H1 (cell line): Measurements from ENCODE around the gene STARD7. TPM values are rescaled to one million over a fixed set of nuclear protein-coding genes. Genes with fewer than 3 reads are reported as not detected.

Experiments
- CTCF ChIA-PET: fragments of 300-600 bp; sonication (Branson Sonifier 250); formaldehyde crosslinking; loops from one replicate; lab custom pipeline; 2021; ENCODE audit not compliant: partially characterized antibody; lab: Charles Lee
- POLR2A ChIA-PET: fragments of 300-600 bp; sonication (Branson Sonifier 250); formaldehyde crosslinking; loops from one replicate; lab custom pipeline; 2021; ENCODE audit warnings: inconsistent platforms; ENCODE audit not compliant: partially characterized antibody; lab: Charles Lee
- DNase-seq, 2 experiments: peaks; one replicate each; pipeline versions ENCODE4 v3.0.0 to v3.0.0-alpha.2; 2010 to 2022; ENCODE audit warnings: low spot score in 2 of 2, low read depth in 1 of 2, mixed read lengths in 1 of 2
- FAIRE-seq: peaks from 2 replicates; lab custom pipeline; 2011; peaks lifted over from hg19 to GRCh38; lab: Jason Lieb, UNC
- H2AFZ ChIP-seq: 2 replicates; pipeline ENCODE4 v1.8.1; 2012; ENCODE audit warnings: low read length, inconsistent platforms
- H2AK5ac ChIP-seq: 2 replicates; pipeline ENCODE4 v1.6.1; 2013; ENCODE audit warnings: low read depth, low read length
- H2BK120ac ChIP-seq: replicated peaks from 2 replicates; pipeline ENCODE3; 2013; ENCODE audit warnings: low read depth, low read length, inconsistent platforms
- H2BK12ac ChIP-seq: 2 replicates; pipeline ENCODE4 v1.6.1; 2013; ENCODE audit warnings: low read depth, low read length
- H2BK15ac ChIP-seq: 2 replicates; pipeline ENCODE4 v1.6.1; 2013; ENCODE audit warnings: low read length
- H2BK20ac ChIP-seq: 2 replicates; pipeline ENCODE4 v1.6.1; 2013; ENCODE audit warnings: low read length
- H2BK5ac ChIP-seq: 2 replicates; pipeline ENCODE4 v1.6.1; 2013; ENCODE audit warnings: low read depth, low read length
- H3K14ac ChIP-seq: 2 replicates; pipeline ENCODE4 v1.6.1; 2013; ENCODE audit warnings: inconsistent platforms; ENCODE audit not compliant: insufficient read length
- H3K18ac ChIP-seq: 2 replicates; pipeline ENCODE4 v1.6.1; 2013; ENCODE audit warnings: low read length; ENCODE audit errors: extremely low read depth
- H3K23ac ChIP-seq: 2 replicates; pipeline ENCODE4 v1.6.1; 2013; ENCODE audit warnings: inconsistent platforms; ENCODE audit not compliant: insufficient read length
- H3K23me2 ChIP-seq: 2 replicates; pipeline ENCODE4 v1.6.1; 2013; ENCODE audit warnings: low read depth, low read length
- H3K27ac ChIP-seq: 2 replicates; pipeline ENCODE4 v1.6.1; 2011; ENCODE audit warnings: low read depth, low read length, inconsistent platforms
- H3K27me3 ChIP-seq, 4 experiments: replicated peaks in 1 of 4; 1 replicate in 1 of 4; 2 replicates in 3 of 4; pipeline versions ENCODE4 v1.6.1 to v1.8.1; 2011 to 2013; ENCODE audit warnings: low read length in 3 of 4, mild to moderate bottlenecking in 3 of 4, inconsistent platforms in 2 of 4, mixed read lengths in 2 of 4, moderate library complexity in 1 of 4; ENCODE audit not compliant: control insufficient read depth in 3 of 4, insufficient read depth in 3 of 4; ENCODE audit errors: extremely low read depth in 1 of 4
- H3K36me3 ChIP-seq, 4 experiments: 2 replicates each; pipeline versions ENCODE4 v1.6.1 to v1.8.1; 2011 to 2013; ENCODE audit warnings: mild to moderate bottlenecking in 4 of 4, low read length in 3 of 4, moderate library complexity in 2 of 4, control low read depth in 1 of 4, inconsistent platforms in 1 of 4; ENCODE audit not compliant: insufficient read depth in 4 of 4, control insufficient read depth in 2 of 4
- H3K4ac ChIP-seq: replicated peaks from 2 replicates; pipeline ENCODE3; 2013; ENCODE audit warnings: low read length, low read depth, mixed read lengths, inconsistent platforms; ENCODE audit not compliant: insufficient read length
- H3K4me1 ChIP-seq, 4 experiments: replicated peaks in 1 of 4; 1 replicate in 1 of 4; 2 replicates in 3 of 4; pipeline versions ENCODE4 v1.6.1 to v1.8.1; 2011 to 2013; ENCODE audit warnings: low read length in 3 of 4, inconsistent platforms in 2 of 4, mixed read lengths in 1 of 4; ENCODE audit not compliant: insufficient read depth in 4 of 4, control insufficient read depth in 3 of 4
- H3K4me2 ChIP-seq, 2 experiments: 2 replicates each; pipeline versions ENCODE4 v1.6.1 to v1.8.1; 2011 to 2013; ENCODE audit warnings: low read depth in 2 of 2, low read length in 2 of 2, control low read depth in 1 of 2, inconsistent platforms in 1 of 2, mild to moderate bottlenecking in 1 of 2; ENCODE audit not compliant: insufficient read depth in 1 of 2
- H3K4me3 ChIP-seq, 4 experiments: fragments of 200-600, 300-600 bp in 1 of 4; sonication (generic), shearing (Covaris generic), sonication (Bioruptor Twin) in 1 of 4; 2 replicates each; pipeline versions ENCODE4 v1.5.1 to v1.8.1; 2011 to 2016; ENCODE audit warnings: low read length in 4 of 4, low read depth in 3 of 4, control low read depth in 2 of 4, inconsistent platforms in 2 of 4, mild to moderate bottlenecking in 2 of 4, mixed read lengths in 1 of 4, moderate library complexity in 1 of 4; ENCODE audit not compliant: insufficient read depth in 2 of 4; ENCODE audit errors: extremely low read depth in 1 of 4
- H3K56ac ChIP-seq: replicated peaks from 2 replicates; pipeline ENCODE3; 2013; ENCODE audit warnings: low read depth, mild to moderate bottlenecking, mixed read lengths, low read length, inconsistent platforms; ENCODE audit not compliant: insufficient read length
- H3K79me1 ChIP-seq: 2 replicates; pipeline ENCODE4 v1.6.1; 2013; ENCODE audit warnings: low read depth, low read length, control low read depth
- H3K79me2 ChIP-seq, 2 experiments: 2 replicates each; pipeline versions ENCODE4 v1.6.1 to v1.8.1; 2012 to 2013; ENCODE audit warnings: low read length in 2 of 2, mild to moderate bottlenecking in 2 of 2, inconsistent platforms in 1 of 2; ENCODE audit not compliant: insufficient read depth in 2 of 2, control insufficient read depth in 1 of 2
- H3K9ac ChIP-seq, 4 experiments: replicated peaks in 1 of 4; 1 replicate in 1 of 4; 2 replicates in 3 of 4; pipeline versions ENCODE4 v1.6.1 to v1.8.1; 2011 to 2013; ENCODE audit warnings: low read depth in 3 of 4, low read length in 3 of 4, control low read depth in 2 of 4, mild to moderate bottlenecking in 2 of 4, moderate library complexity in 2 of 4, inconsistent platforms in 1 of 4; ENCODE audit errors: extremely low read depth in 1 of 4
- H3K9me3 ChIP-seq, 2 experiments: 2 replicates each; pipeline versions ENCODE4 v1.6.1 to v1.8.1; 2012 to 2013; ENCODE audit warnings: mild to moderate bottlenecking in 2 of 2, moderate library complexity in 2 of 2, control low read depth in 1 of 2, inconsistent platforms in 1 of 2, low read depth in 1 of 2, low read length in 1 of 2, mixed read lengths in 1 of 2; ENCODE audit not compliant: insufficient read depth in 2 of 2
- H4K20me1 ChIP-seq, 2 experiments: replicated peaks in 1 of 2; 2 replicates each; pipeline versions ENCODE3 to v1.8.1; 2011 to 2013; ENCODE audit warnings: inconsistent platforms in 2 of 2, low read length in 2 of 2, mild to moderate bottlenecking in 1 of 2; ENCODE audit not compliant: insufficient read depth in 2 of 2, control insufficient read depth in 1 of 2
- H4K5ac ChIP-seq: 2 replicates; pipeline ENCODE4 v1.6.1; 2013; ENCODE audit warnings: low read length, low read depth, mixed read lengths, inconsistent platforms; ENCODE audit not compliant: insufficient read length
- H4K8ac ChIP-seq: 2 replicates; pipeline ENCODE4 v1.8.0; 2013; ENCODE audit warnings: mild to moderate bottlenecking, moderate library complexity, low read length, inconsistent platforms; ENCODE audit not compliant: insufficient read depth; ENCODE audit errors: extremely low read depth
- H4K91ac ChIP-seq: replicated peaks from 2 replicates; pipeline ENCODE3; 2013; ENCODE audit warnings: low read length, mixed read lengths, inconsistent platforms; ENCODE audit not compliant: insufficient read length
- ASH2L ChIP-seq: fragments of 200-600, 300-600 bp; sonication (generic); IDR thresholded peaks from one replicate; pipeline ENCODE4 v1.7.1; 2017; ENCODE audit warnings: low read length
- BACH1 ChIP-seq: IDR thresholded peaks from 2 replicates; pipeline ENCODE4 v1.6.1; 2012; ENCODE audit warnings: low read length, improper control_type of control experiment
- BCL11A ChIP-seq, 2 experiments: IDR thresholded peaks; one replicate each; pipeline ENCODE4 v1.6.1; 2011; ENCODE audit warnings: low read depth in 2 of 2, low read length in 2 of 2, mild to moderate bottlenecking in 2 of 2
- EGR1 ChIP-seq: IDR thresholded peaks from 2 replicates; pipeline ENCODE4 v1.6.1; 2011; ENCODE audit warnings: low read depth, low read length, borderline replicate concordance
- EP300 ChIP-seq, 2 experiments: IDR thresholded peaks; 1 replicate in 1 of 2; 2 replicates in 1 of 2; pipeline ENCODE4 v1.6.1; 2011 to 2012; ENCODE audit warnings: low read depth in 2 of 2, low read length in 2 of 2, mild to moderate bottlenecking in 2 of 2, borderline replicate concordance in 1 of 2, inconsistent platforms in 1 of 2, moderate library complexity in 1 of 2
- HDAC2 ChIP-seq, 2 experiments: fragments of 300-600 bp in 1 of 2; sonication (generic) in 1 of 2; IDR thresholded peaks; 2 replicates each; pipeline ENCODE4 v1.6.1; 2011 to 2012; ENCODE audit warnings: low read depth in 2 of 2, low read length in 2 of 2, mild to moderate bottlenecking in 2 of 2, moderate library complexity in 2 of 2, borderline replicate concordance in 1 of 2, inconsistent platforms in 1 of 2
- KDM4A ChIP-seq: IDR thresholded peaks from one replicate; pipeline ENCODE4 v1.7.1; 2012; ENCODE audit warnings: low read depth, mild to moderate bottlenecking, moderate library complexity, low read length, inconsistent platforms; ENCODE audit not compliant: severe bottlenecking
- PHF8 ChIP-seq: fragments of 200-600 bp; sonication (generic); conservative IDR thresholded peaks from 2 replicates; pipeline ENCODE4 v1.7.1; 2012; ENCODE audit warnings: low read depth, mild to moderate bottlenecking, inconsistent platforms, low read length, moderate library complexity
- POLR2AphosphoS5 ChIP-seq: IDR thresholded peaks from 2 replicates; pipeline ENCODE4 v1.6.1; 2011; ENCODE audit warnings: low read depth, low read length
- RBBP5 ChIP-seq: IDR thresholded peaks from 2 replicates; pipeline ENCODE4 v1.7.1; 2012; ENCODE audit warnings: low read depth, mild to moderate bottlenecking, inconsistent platforms, low read length, moderate library complexity, borderline replicate concordance
- SAP30 ChIP-seq: fragments of 300-600 bp; sonication (generic); IDR thresholded peaks from 2 replicates; pipeline ENCODE4 v1.7.1; 2012; ENCODE audit warnings: low read length, moderate library complexity, mild to moderate bottlenecking, inconsistent platforms; ENCODE audit not compliant: insufficient read depth, insufficient replicate concordance
- SP1 ChIP-seq: IDR thresholded peaks from 2 replicates; pipeline ENCODE4 v1.6.1; 2011; ENCODE audit warnings: low read depth, low read length
- WGBS, 2 experiments: shearing (Covaris generic) in 1 of 2; methylation state at CpG; one replicate each; pipeline versions ENCODE4 v1.1.6 to v1.1.7; 2013 to 2015; ENCODE audit warnings: low lambda C conversion rate in 2 of 2, mixed read lengths in 2 of 2, inconsistent platforms in 1 of 2, low coverage in 1 of 2, missing lambda C conversion rate in 1 of 2; ENCODE audit not compliant: insufficient replicate concordance in 2 of 2, insufficient coverage in 1 of 2, insufficient read length in 1 of 2; ENCODE audit errors: extremely low coverage in 1 of 2, missing lambda C conversion rate in 1 of 2; 5-methylcytosine and 5-hydroxymethylcytosine counted together
- polyA plus RNA-seq, 7 experiments: library from polyadenylated mRNA; depleted of rRNA in 3 of 7; stranded (reverse) in 5 of 7; unstranded in 2 of 7; fragments of >200 nt in 5 of 7; fragments of 200-250 nt in 2 of 7; gene quantifications; 1 replicate in 5 of 7; 2 replicates in 1 of 7; 4 replicates in 1 of 7; pipeline versions ENCODE4 v1.2.1 to v1.2.3, GENCODE V29; 2011 to 2013; ENCODE audit warnings: missing spikeins in 2 of 7, mixed read lengths in 2 of 7
- total RNA-seq: library from RNA; stranded (reverse); fragmentation: NEBNext Ultra II Directional; extraction: Animal tissue kit (Norgen Biotek cat#: 25700); gene quantifications from 2 replicates; pipeline ENCODE4 v1.2.1, GENCODE V29; 2021
- TF ChIP-seq, protein P1 (sequence below): IDR thresholded peaks from 2 replicates; pipeline ENCODE4 v1.6.1; 2012; ENCODE audit warnings: inconsistent platforms

The STARD7 gene
- total and polyA plus RNA-seq, 2 of the 8 experiments (the other 6 are each of a cell fraction or from before 2014, with no cell fraction given), result 89.1 to 200 TPM

GRCh38 chr2:96171831-96172230 lies 36.8 kb downstream of the STARD7 start:
- FAIRE-seq, result no peak
- no peak overlapping the region for H2BK15ac ChIP-seq
- 96% methylated on average over 11 of the region's 15 CpGs; no CpG with 5 or more reads in 1 of the 2 experiments for whole genome bisulfite sequencing, 2 experiments
- no peak for TF ChIP-seq HDAC2 (IDR thresholded peaks at IDR 0.05; ENCODE audit: borderline replicate concordance in 1 of 2, low read depth in 2 of 2, low read length in 2 of 2)
- no peak for TF ChIP-seq POLR2AphosphoS5
- no peak for TF ChIP-seq KDM4A
- TF ChIP-seq BACH1, result no peak
- no peak for TF ChIP-seq RBBP5
- no peak for TF ChIP-seq SAP30
- TF ChIP-seq PHF8, result no peak
- TF ChIP-seq, protein P1, sequence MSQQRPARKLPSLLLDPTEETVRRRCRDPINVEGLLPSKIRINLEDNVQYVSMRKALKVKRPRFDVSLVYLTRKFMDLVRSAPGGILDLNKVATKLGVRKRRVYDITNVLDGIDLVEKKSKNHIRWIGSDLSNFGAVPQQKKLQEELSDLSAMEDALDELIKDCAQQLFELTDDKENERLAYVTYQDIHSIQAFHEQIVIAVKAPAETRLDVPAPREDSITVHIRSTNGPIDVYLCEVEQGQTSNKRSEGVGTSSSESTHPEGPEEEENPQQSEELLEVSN, result no peak
- TF ChIP-seq BCL11A (IDR thresholded peaks at IDR 0.05; ENCODE audit: low read depth in 2 of 2, low read length in 2 of 2), result no peak
- TF ChIP-seq SP1, result no peak
- no peak for TF ChIP-seq ASH2L
- TF ChIP-seq EGR1, result no peak
- no peak for TF ChIP-seq EP300 (IDR thresholded peaks at IDR 0.05; ENCODE audit: borderline replicate concordance in 1 of 2, low read depth in 2 of 2, low read length in 2 of 2)

More at GRCh38 chr2:96171831-96172230, 36.8 kb downstream of the STARD7 start:
- no peak overlapping the region for H4K91ac ChIP-seq
- no peak overlapping the region for H2AFZ ChIP-seq
- H3K79me2 ChIP-seq, result no peaks in the 10 kb centered on the region
- H3K4me1 ChIP-seq, result 0 out of 7 replicates have a peak, but pooled peaks cover 0 to 2% (median 0%) of the 10 kb centered on the region in 4 experiments
- no peak overlapping the region for H2BK12ac ChIP-seq
- H3K79me1 ChIP-seq, result no peaks in the 10 kb centered on the region
- no peak overlapping the region for H3K14ac ChIP-seq
- H4K20me1 ChIP-seq, result no peaks in the 10 kb centered on the region
- ChIA-PET POLR2A (interaction anchor here (1.6 kb wide), 1 partner anchor 27 kb away, joined by 3 read pairs; the partner anchor contains the start of gene DUSP2), CTCF (interaction anchor here (5.6 kb wide), 1 partner anchor 30 kb away, joined by 155 read pairs; the partner anchor contains the start of genes ASTL and DUSP2)
- no peak overlapping the region for H3K23ac ChIP-seq
- no peak overlapping the region for H3K4me2 ChIP-seq
- H3K4me3 ChIP-seq, result no peak overlapping the region
- no peak overlapping the region for H3K27ac ChIP-seq
- H3K18ac ChIP-seq, result no peak overlapping the region
- no peaks in the 10 kb centered on the region for H3K36me3 ChIP-seq
- H3K56ac ChIP-seq, result no peak overlapping the region
- H4K5ac ChIP-seq, result no peak overlapping the region
- no peak overlapping the region for H2BK120ac ChIP-seq
- H3K27me3 ChIP-seq, result no peaks in the 10 kb centered on the region
- no peaks in the 10 kb centered on the region for H3K23me2 ChIP-seq
- peaks cover 0 to 3% of the 10 kb centered on the region in 2 experiments; a peak in 1 of 4 replicates for H3K9me3 ChIP-seq
- H3K4ac ChIP-seq, result no peak overlapping the region
- no peak for DNase-seq
- no peak overlapping the region for H2BK5ac ChIP-seq
- H3K9ac ChIP-seq, result no peak overlapping the region
- H2BK20ac ChIP-seq, result no peak overlapping the region
- peak overlapping the region; percentile 65; the same call in 1 of the 2 replicates for H4K8ac ChIP-seq
- H2AK5ac ChIP-seq, result no peak overlapping the region
